ENCODE data around the gene IRF3.

Gene IRF3

GRCh38 chr19:49704888-49705642 lies 39.4 kb upstream of the IRF3 start:
- Mint-ChIP-seq H3K27me3 (ENCODE audit: low read depth, poor library complexity) (no peaks in the 10 kb centered on the region), H3K9me3 (no peaks in the 10 kb centered on the region), H3K27ac (no peak overlapping the region), H3K4me1 (peaks cover 30% of the 10 kb centered on the region), H3K4me3 (no peak overlapping the region), H3K36me3 (ENCODE audit: low read depth) (peaks cover 39% of the 10 kb centered on the region)
- TF ChIP-seq CTCF (IDR thresholded peaks at IDR 0.05) = no peak
- no peak for DNase-seq

- Mint-ChIP-seq H3K9me3 (no peaks in the 10 kb centered on the region), H3K27me3 (ENCODE audit: low read depth, poor library complexity) (no peaks in the 10 kb centered on the region), H3K4me3 (peak overlapping the region; percentile 33), H3K4me1 (peaks cover 28% of the 10 kb centered on the region), H3K27ac (peak overlapping the region; percentile 92), H3K36me3 (ENCODE audit: low read depth) (peaks cover 33% of the 10 kb centered on the region)
- DNase-seq = peak; percentile 64
- TF ChIP-seq CTCF (IDR thresholded peaks at IDR 0.05) = no peak
These were observed 35.7 kb upstream of the IRF3 start for GRCh38 chr19:49701271-49701786.

- no peak for TF ChIP-seq CTCF (IDR thresholded peaks at IDR 0.05)
- Mint-ChIP-seq H3K36me3 (ENCODE audit: low read depth) (peaks cover 30% of the 10 kb centered on the region), H3K9me3 (no peaks in the 10 kb centered on the region), H3K4me3 (peak overlapping the region; percentile 33), H3K27ac (peak overlapping the region; percentile 92), H3K4me1 (peaks cover 24% of the 10 kb centered on the region), H3K27me3 (ENCODE audit: low read depth, poor library complexity) (no peaks in the 10 kb centered on the region)
- DNase-seq = no peak
These were observed 34.9 kb upstream of the IRF3 start for GRCh38 chr19:49700563-49700962.

GRCh38 chr19:49699364-49699763 lies 33.7 kb upstream of the IRF3 start:
- no peak for TF ChIP-seq CTCF (IDR thresholded peaks at IDR 0.05)
- DNase-seq = no peak
- H3K4me3 Mint-ChIP-seq = no peak overlapping the region
- peaks cover 24% of the 10 kb centered on the region for H3K4me1 Mint-ChIP-seq
- no peaks in the 10 kb centered on the region for H3K27me3 Mint-ChIP-seq (ENCODE audit: low read depth, poor library complexity)
- no peak overlapping the region for H3K27ac Mint-ChIP-seq
- H3K9me3 Mint-ChIP-seq = no peaks in the 10 kb centered on the region
- H3K36me3 Mint-ChIP-seq (ENCODE audit: low read depth) = peaks cover 22% of the 10 kb centered on the region

GRCh38 chr19:49696865-49697264 lies 31.2 kb upstream of the IRF3 start:
- Mint-ChIP-seq H3K9me3 (no peaks in the 10 kb centered on the region), H3K27ac (no peak overlapping the region), H3K27me3 (ENCODE audit: low read depth, poor library complexity) (no peaks in the 10 kb centered on the region), H3K4me3 (no peak overlapping the region), H3K4me1 (peaks cover 30% of the 10 kb centered on the region), H3K36me3 (ENCODE audit: low read depth) (peaks cover 30% of the 10 kb centered on the region)
- no peak for TF ChIP-seq CTCF (IDR thresholded peaks at IDR 0.05)
- no peak for DNase-seq

GRCh38 chr19:49696115-49696514 lies 30.5 kb upstream of the IRF3 start:
- Mint-ChIP-seq H3K27ac (no peak overlapping the region), H3K36me3 (ENCODE audit: low read depth) (peaks cover 30% of the 10 kb centered on the region), H3K27me3 (ENCODE audit: low read depth, poor library complexity) (no peaks in the 10 kb centered on the region), H3K4me1 (peaks cover 33% of the 10 kb centered on the region), H3K9me3 (no peaks in the 10 kb centered on the region), H3K4me3 (no peak overlapping the region)
- no peak for TF ChIP-seq CTCF (IDR thresholded peaks at IDR 0.05)
- no peak for DNase-seq
